Limb (tissue), 2 donors: ENCODE measurements around the gene TMEM269.

Source experiments
- DNase-seq, 2 donors: peaks; one replicate each; pipeline ENCODE4 v3.0.0-alpha.2; 2016; ENCODE audit errors: extremely low spot score in 2 of 2

The TMEM269 gene

GRCh38 chr1:42821690-42822089 lies 36.9 kb downstream of the TMEM269 start:
- no peak for DNase-seq

GRCh38 chr1:42822800-42823392 lies 38.1 kb downstream of the TMEM269 start:
- peak in 1 of 2 donors; percentile 27 for DNase-seq

GRCh38 chr1:42824481-42825035 lies 39.8 kb downstream of the TMEM269 start:
- no peak for DNase-seq

- no peak for DNase-seq
Observed at GRCh38 chr1:42825036-42825851, 40.5 kb downstream of the TMEM269 start.

GRCh38 chr1:42830631-42831030 lies 45.8 kb downstream of the TMEM269 start:
- no peak for DNase-seq

GRCh38 chr1:42831273-42831672 lies 46.5 kb downstream of the TMEM269 start:
- no peak for DNase-seq

- no peak for DNase-seq
Observed at GRCh38 chr1:42832641-42833240, 48.0 kb downstream of the TMEM269 start.

GRCh38 chr1:42833981-42834380 lies 49.2 kb downstream of the TMEM269 start:
- DNase-seq: no peak

- no peak for DNase-seq
Observed at GRCh38 chr1:42834803-42835202, 50.0 kb downstream of the TMEM269 start.

- DNase-seq: no peak
Observed at GRCh38 chr1:42835422-42835821, 50.6 kb downstream of the TMEM269 start.

GRCh38 chr1:42837709-42838108 lies 52.9 kb downstream of the TMEM269 start:
- no peak for DNase-seq

GRCh38 chr1:42838482-42839190 lies 53.8 kb downstream of the TMEM269 start:
- no peak for DNase-seq

- no peak for DNase-seq
Observed at GRCh38 chr1:42841010-42841409, 56.2 kb downstream of the TMEM269 start.

- DNase-seq: no peak
Observed at GRCh38 chr1:42841440-42842147, 56.8 kb downstream of the TMEM269 start.

GRCh38 chr1:42844592-42845140 lies 59.9 kb downstream of the TMEM269 start:
- no peak for DNase-seq

- DNase-seq: no peak
Observed at GRCh38 chr1:42845193-42845592, 60.4 kb downstream of the TMEM269 start.

- DNase-seq: no peak
Observed at GRCh38 chr1:42845866-42846256, 61.1 kb downstream of the TMEM269 start.

- DNase-seq: peak; percentile 90 to 98
Observed at GRCh38 chr1:42846257-42847110, 61.7 kb downstream of the TMEM269 start, which contains the start of gene ZNF691. TSS of gene ZNF691 (plus strand) at chr1:42846613. CDS start at chr1:42849659, 3,046 bp downstream.

GRCh38 chr1:42847111-42847595 lies 62.4 kb downstream of the TMEM269 start:
- no peak for DNase-seq
